Measurements from ENCODE around the gene GMCL1.
"Not testable (repeated sequence)": the region's sequence is repeated elsewhere in the genome, so short reads cannot be mapped to it uniquely, and the experiment has no call there.

Gene GMCL1

DNA sequence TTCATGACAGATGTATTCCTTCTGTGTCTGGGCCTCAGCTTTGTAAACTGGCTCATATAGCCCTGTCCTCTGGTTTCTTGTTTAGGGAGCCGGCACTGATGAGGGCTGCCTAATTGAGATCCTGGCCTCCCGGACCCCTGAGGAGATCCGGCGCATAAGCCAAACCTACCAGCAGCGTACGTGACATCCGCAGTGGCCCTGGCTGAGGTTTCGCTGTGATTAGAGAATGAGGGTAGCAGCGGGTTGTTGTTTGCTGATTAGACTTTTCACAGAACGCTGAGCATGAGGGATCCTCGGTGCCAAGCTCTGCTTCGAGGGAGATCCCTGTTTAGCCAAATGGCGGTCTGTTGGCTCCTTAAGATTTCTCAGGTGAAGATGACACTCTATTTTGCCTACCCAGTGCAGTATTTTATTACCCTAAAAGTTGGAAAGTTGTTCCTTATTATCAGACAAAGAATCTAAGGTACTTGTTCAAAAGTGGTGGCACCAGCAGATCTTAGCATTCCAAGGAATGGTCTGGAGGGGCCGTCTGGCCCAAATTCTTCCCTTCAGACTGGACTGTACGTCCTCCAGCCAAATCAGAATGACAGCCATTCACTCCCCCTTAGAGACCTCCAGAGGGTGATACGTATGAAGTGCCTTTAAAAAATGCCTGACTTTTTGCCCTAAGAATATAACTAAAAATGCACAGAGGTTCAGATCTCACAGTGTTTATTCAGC is 21.5 kb upstream of the GMCL1 start:
- DNase-seq, result no peak

DNA sequence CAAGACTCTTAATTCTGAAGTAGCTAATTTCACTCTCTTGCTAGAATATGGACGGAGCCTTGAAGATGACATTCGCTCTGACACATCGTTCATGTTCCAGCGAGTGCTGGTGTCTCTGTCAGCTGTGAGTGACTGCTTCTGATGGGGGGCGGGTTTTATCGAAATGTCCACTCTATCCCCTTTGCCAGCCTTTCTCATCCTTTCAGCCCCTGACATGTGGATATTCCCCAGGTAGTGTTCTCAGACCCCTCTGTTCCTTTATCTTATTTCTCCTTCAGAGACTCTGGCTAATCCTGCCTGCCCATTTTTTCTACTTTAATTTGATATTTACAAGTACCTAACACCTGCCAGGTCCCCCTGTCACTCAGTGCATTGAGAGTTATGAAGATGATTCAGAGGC is 18.9 kb upstream of the GMCL1 start:
- DNase-seq, result no peak

DNA sequence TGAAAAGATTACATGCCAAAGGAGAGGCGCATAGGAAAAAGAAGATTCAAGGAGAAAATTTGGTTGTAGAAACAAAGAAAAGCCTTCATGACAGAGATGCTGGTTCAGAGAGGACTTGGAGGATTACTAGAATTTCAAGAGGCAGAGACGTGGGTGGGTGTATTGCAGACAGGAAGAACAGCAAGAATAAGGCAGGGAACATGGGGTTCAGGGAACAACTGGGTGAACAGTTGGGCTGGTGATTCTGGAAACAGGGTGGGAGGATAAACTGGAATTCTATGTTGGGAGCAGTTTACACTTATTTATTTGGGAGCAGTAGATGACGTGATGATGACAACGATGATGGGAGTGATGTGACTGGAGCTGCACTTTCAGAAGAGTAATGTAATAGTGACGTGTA is 18.4 kb upstream of the GMCL1 start:
- DNase-seq, result no peak

DNA sequence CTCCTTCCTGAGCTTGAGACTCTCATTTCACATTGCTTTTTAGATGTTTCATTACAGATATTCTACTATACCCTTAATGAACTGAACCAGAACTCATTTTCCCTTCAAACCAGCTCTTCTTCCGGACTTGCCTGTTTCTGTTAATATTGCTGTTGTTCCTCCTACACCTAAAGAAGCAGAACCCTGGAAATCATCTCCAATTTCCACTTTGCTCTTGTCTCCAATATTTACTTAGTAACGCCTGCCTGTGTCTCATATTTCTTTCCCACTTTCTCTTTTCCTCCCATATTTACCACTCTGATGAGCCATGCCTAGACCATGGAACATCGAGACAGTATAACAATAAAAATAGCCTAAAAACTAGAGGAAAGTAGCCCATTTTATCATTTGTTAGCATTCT is 17.9 kb upstream of the GMCL1 start:
- no peak for DNase-seq

DNA sequence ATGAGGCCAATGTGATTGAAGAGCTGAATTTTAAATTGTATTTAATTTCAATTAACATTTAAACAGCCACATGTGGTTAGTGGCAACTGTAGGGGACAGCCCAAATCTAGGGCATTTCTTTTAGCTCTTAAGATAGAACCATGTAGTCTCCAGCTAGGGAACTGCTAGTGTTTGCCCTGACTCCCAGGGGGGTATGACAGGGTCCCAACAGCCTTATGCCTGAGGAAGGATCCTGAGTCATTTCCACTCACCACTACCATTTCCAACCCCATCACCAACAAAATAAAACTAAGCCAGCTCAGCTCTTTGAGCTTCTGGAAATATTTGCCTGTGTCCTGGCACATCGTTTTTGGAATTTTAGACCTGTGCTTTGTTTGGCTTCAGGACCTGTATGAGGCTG is 13.7 kb upstream of the GMCL1 start:
- DNase-seq, result no peak

DNA sequence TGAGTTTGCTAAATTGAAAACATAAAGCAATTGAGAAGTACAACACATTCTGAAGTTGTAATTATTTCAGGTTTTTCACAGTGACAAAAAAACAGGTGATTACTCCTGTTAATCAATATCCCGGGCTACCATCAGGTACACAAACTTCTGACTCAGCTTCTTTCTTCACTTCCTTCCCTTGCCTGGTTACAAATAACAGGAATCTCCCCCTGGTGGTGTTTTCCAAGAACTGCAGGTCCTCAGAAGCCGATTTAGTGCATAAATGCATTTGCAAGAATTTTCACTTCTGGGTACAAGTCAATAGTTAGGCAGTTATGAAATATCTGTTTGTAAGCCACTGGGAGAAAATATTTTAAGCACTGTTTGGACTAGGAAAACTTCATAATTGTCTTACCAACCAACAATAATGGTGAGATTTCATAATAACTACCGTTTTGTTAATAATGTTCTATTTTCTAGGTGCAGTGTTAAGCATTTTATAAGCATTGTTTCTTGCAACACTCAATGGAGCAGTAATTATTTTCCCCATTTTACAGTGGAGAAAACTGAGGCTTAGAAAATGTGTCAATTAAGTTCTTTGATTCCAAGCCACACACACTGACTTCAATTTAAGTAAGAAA is 12.4 kb upstream of the GMCL1 start:
- DNase-seq, result peak; percentile 56

DNA sequence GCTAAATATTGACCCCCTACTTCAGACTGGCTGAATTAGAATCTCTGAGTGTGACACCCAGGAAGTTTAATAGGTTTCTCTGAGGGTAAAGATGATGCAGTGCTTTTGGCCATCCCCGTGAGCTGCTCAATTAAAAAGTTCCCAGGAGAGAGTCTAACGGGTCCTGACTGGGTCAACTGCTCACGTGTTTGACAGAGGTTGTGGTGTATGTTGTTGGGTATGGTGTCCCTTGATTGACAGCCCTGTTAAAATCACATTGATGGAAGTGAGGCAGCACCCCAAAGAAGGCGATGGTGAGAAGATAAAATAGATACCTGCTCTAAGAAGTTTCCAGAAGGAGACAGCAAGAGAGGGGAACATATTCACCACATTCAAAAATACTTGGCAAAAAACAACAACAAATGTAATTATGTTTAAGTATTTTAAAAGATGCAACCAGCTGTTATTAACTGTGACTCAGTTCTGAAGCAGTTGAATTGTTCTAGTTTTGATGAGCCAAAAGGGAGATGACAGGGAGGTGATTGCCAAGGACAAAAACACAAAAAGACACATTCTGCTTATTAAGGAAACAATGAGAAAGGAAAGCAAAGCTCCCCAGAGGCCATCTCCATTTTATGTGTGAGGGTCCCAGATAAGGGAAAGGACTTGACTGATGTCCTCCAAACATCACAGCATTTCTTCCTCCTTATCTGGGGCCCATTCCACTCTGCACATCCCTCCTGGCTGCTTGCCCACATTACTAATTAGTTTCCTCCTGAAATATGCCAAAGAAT is 11.5 kb upstream of the GMCL1 start:
- no peak for DNase-seq

DNA sequence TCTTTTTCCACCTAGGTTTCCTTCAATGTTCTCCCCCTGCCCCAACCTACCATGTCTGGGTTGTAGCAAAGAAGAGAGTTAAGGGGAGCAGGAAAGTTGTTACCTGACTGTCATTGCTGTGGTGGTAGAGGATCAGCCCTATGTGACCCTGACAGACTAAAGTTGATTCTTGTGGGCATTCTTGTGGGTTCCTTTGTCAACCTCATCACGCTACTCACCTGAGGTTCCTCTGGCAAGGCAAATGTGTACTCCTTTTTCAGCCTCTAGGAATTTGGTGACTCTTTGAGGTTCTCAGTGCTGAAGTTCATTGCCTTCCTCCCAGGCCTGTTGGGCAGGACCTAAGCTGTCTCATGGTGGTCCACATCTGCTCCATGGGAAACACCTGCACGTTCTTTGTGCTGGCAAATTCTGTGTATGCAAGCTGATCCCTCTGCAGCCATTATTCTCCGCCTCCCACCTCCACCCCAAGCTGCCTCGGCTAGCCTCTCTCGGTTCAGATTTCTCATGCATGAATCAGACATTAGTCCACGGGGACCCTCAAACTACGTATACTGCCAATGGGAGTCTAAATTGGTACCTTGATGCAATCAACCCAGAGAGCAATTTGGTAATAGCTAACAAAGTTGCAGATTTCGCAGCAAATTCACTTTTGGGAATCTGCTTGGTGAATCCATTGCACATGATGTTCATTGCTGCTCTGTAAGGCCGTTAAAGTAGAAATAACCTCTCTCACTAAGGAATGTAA is 1.5 kb upstream of the GMCL1 start:
- no peak for DNase-seq

DNA sequence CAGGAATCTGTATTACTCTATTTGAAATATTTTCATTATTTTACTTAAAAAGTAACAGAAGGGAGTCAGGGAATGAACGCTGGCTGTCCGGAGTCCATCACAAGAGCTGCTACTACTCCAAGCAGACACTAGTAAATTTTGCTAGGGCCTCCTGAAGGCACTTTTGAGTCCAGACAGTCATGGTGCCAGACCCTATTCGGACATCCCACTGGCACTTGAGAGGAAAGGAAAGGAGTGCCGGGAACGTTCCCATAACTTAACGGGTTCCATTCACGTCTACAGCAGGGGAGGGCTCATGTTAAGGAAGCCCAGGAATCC is 563 bp upstream of the GMCL1 start:
- DNase-seq, result no peak

DNA sequence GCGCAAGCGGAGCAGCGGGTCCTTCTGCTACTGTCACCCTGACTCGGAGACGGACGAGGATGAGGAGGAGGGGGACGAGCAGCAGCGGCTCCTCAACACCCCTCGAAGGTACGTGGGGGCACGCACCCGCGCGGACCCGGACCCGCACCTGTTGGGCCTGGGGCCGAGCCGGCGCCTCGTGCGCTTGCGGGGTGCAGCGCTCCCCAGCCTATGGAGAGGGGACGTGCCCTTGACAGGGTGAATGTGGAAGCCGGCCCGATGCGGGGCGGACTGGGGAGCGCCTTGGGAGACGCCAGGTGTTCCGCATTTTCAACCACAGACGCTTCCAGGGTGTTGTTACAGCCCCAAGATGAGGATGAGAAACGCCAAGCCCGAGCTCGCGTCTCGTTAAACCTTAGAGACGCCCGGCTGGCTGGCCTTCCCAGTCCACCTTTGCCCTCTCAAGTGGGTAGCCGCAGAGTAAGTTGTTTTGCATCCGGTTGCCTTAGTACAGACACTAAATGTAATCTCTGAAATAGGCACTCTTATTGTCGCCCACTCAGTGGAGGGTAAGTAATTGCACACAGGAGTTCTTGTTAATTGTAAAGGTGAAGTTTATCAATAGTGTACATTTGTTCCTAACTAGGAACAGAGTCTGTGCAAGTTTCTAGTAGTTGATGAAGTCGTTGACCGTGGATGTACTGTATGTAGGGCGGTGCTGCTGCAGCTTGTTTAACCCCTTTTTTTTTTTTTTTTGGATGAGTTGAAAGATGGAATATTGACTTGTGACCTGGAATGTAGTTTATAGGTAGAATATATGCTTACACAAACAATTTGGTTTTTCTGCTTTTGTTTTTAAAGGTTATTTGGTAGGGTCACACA is 815 bp downstream of the GMCL1 start:
- DNase-seq, result peak; percentile 59

DNA sequence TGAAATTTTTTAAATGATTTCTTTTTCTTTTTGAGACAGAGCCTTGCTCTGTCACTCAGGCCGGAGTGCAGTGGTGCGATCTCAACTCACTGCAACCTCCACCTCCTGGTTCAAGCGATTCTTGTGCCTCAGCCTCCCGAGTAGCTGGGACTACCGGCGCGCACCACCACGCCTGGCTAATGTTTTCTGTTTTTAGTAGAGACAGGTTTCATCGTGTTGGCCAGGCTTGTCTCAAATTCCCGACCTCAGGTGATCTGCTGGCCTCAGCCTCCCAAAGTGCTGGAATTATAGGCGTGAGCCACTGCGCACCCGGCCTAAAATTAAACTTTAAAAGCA is 1.4 kb downstream of the GMCL1 start:
- DNase-seq, result not testable (repeated sequence)

DNA sequence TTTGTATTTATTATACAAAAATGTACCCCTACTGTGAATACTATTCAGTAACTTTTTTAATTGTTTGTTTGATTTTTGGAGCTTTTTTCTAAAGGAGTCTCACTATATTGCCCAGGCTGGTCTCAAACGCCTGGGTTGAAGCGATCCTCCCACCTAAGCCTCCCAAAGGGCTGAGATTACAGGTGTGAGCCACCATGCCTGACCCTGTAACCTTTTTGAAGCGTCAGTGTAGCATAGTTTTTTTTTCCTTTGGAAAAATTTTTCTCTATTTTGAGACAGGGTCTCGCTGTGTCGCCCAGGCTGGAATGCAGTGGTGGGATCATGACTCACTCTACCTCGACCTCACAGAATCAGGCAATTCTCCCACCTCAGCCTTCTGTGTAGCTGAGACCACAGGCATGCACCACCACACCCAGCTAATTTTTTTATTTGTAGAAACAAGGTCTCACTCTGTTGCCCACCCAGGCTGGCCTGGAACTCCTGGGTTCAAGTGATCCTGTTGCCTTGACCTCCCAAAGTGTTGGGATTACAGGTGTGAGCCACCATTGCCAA is 2.0 kb downstream of the GMCL1 start:
- no peak for DNase-seq

DNA sequence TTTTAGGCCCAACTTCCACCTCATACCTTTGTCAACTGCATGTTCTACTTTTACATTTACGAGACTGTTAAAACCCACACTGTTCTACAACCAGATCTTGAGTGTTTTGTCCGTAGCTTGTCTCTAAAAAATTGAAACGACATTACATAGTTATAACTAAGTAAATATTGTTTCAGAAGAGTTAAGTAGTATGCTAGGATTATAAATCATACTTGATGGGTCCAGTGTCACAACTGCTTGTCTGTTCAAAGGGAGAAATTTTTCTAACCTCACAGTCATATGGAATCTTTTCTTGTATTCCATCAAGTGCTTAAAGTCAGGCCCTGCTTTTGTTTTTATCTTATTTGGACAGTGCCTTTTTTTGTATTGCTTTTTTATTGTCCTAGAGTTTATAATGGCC is 4.3 kb downstream of the GMCL1 start:
- DNase-seq, result no peak

DNA sequence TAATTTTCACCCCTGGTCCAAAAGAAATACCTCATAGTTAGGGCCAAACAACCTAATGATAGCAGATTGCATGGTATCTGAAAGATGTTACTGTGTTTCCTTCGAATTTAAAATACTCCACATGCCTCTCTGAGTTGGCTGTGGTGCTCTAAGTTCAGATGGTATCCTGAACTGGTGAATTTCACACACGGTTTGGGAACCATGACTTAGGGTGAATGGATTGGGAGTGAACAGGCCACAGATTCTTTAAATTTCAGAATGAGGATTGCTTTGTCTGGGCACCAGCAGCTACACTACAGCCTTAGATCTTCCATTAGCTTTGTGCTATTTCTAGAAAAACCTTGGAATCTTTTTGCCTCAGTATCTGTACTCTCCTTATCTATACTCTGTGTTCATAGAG is 6.2 kb downstream of the GMCL1 start:
- no peak for DNase-seq

DNA sequence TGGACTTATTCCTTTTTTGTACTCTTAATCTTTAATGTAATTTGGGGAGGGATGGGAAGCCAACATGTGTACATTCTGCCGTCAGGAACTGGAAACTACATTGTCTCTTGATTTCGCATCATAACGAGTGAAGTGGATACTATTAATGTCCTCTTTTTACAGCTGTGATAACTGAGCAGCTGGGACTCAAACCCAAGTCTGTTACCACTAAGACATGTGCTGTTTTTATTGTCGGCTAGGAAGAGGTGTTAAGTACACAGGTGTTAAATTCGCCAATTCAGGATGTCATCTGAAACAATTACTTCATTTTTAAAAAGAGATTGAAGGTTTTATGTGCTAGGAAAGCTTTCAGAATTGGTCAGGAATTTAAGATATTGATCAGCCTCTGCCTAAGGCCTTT is 6.9 kb downstream of the GMCL1 start:
- no peak for DNase-seq

DNA sequence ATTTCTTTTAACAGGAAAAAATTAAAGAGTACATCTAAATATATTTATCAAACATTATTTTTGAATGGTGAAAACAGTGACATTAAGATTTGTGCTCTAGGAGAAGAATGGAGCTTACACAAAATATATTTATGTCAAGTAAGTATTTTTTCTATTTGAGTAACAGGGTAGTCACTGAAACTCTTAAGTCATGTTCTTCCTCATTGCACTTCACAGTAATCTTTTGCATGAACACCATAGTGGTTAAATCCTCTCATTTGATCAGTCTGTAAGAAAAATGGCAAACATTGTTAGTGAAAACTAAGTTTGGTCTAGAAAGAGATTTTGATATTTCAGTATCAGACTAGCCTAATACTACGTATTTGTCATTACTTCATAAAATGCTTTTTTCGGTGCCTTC is 8.1 kb downstream of the GMCL1 start:
- no peak for DNase-seq

DNA sequence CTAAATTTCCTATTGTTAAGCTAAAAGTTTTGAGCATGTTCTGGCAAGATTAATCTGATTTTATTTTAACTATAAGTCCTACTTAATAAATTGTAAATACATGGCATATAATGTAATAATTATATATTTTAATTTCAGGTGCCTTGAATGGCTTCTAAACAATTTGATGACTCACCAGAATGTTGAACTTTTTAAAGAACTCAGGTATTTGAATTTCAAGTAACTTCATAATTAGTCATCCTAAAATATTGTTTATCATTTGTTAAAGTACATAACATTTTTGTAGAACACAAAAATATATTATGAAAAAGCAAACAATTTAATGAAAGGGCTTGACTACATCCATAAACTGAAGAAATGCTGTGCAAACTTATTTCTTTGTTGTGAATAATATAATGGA is 14.5 kb downstream of the GMCL1 start:
- no peak for DNase-seq

DNA sequence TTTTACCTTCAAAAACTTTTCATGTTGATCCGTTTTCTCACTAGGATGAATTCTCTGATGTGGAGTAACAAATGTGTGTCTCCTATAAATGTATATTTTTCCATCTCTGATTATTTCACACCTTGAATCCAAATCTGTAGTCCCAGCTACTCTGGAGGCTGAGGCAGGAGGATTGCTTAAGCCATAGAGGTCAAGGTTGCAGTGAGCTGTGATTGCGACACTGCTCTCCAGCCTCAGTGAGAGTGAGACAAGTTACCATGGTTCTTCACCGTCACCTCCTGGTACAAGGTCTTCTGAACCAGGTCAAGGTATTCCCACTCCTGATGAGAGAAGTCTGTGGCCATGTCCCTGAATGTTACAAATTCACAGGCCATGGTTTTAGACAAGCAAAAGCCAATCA is 15.1 kb downstream of the GMCL1 start:
- DNase-seq, result no peak

DNA sequence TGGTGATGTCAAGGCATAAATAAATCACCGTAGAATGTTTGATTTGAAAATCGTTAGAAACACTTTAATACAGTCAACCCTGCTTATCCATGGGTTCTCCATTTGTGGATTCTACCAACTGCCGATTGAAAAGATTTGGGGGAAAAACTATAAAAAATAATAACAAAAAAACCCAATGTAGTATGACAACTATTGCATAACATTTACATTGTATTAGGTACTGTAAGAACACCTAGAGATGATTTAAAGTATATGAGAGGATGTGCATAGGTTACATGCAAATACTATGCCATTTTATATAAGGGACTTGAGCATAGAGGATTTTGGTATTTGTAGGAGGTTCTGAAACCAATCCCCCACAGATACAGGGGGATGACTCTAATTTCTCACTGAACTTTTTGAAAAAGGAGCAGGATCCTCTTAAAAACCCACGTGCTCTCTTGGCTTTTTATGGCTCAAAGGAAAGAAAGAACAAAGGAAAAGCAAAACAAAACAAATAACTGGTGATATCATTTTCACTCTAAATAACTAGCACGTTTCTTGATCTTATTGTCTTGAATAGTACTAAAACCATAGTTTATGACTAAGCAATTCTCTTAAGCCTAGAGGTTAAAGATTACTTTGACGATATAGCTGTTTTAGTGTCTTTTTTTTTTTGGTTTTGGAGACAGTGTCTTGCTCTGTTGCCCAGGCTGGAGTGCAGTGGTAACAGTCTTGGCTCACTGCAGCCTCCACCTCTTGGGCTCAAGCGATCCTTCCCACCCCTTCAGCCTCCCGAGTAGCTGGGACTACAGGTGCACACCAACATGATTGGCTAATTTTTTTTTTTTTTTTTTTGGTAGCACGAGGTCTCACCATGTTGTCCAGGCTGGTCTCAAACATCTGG is 17.0 kb downstream of the GMCL1 start:
- DNase-seq, result no peak

DNA sequence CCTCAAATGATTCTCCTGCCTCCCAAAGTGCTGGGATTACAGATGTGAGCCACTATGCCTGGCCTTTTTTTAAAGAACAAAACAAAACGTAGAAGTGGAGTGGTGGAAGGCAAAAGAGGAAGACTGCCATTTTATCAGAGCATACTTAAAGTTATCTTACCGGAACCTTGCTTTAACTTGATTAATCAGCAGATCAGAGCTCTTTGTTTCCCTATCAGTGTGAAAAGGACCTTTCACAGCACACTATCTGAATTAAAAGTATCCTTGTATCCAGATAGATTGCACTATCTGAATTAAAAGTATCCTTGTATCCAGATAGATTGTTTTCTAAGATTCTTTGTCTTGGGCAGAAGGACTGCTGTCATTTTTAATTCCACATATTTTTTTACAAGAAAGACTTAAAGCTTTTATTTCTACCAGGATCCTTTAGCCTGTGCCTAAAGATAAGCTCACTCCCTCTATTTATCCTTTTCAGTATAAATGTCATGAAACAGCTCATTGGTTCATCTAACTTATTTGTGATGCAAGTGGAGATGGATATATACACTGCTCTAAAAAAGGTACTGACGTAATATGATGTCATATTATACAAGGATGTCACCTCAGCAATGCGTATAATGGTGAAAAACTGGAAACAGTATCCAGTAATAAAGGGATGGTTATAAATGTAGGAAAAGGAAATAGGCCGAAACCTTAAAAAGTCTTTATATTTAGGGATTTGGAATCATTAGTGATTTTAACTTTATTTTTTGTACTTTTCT is 17.8 kb downstream of the GMCL1 start:
- DNase-seq, result no peak

All from activated CD4-positive, CD25-positive, alpha-beta regulatory T cell treated with anti-CD3 and anti-CD28 coated beads, Interleukin-2, amount 50 U/mL, for 72 hours (primary cell).